ENCODE results near the gene NASP.

NASP gene

DNA sequence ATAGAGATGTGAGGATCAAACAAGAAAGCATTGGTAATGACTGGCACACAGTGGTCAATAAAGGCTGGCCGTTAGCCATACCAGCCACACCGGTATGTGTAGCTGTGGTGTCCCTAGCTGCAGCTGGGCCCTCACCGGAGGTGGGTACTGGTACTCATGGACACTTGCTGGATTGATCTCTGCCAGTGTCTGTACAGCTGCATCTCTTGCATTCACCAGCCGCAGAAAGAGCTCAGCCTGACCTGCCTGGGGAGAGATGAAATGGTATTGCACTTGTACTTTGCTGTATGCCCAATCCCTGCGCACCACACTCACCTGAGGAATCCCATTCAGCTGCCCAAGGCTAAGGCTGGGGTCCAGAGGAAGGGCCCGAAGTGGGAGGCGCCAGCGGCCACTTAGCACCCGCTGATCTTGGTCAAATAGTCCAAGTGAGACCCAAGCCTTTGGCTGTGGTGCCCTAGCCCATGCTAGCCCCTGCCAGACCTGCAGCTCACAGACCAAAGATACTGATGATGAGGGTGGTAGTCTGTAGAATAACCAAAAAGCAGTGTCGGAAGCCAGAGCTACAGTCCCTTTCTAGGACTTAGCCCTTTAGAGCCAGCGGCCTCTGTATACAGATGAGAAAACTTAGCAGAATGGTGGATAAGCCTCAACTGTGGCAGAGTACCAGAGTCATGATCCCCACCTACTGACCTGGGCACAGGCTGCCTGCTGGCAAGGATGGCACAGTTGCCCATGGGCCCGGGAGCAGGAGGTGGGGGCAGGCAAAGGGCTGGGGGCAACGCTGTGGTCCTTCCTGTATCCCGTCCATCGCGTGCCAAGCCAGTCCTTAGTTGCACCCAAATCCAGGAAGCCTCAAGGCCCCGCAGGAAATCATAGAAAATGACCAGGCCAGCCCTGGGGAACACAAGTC is 37.0 kb downstream of the NASP start:
- Histone ChIP-seq H2AFZ (no peak overlapping the region), H3K4me2 (ENCODE audit: low read length) (no peak overlapping the region), H3K4me3 (ENCODE audit: low read depth, low read length) (no peak overlapping the region), H3K36me3 (ENCODE audit: control insufficient read depth, insufficient read depth, low read length) (no peaks in the 10 kb centered on the region), H3K27me3 (ENCODE audit: control insufficient read depth, insufficient read depth, low read length) (no peaks in the 10 kb centered on the region), H3K79me2 (no peaks in the 10 kb centered on the region), H3K27ac (peak overlapping the region; percentile 39), H3K9me3 (ENCODE audit: control insufficient read depth, low read length) (no peaks in the 10 kb centered on the region), H3K4me1 (no peaks in the 10 kb centered on the region), H3K9ac (no peak overlapping the region)
- TF ChIP-seq CTCF (IDR thresholded peaks at IDR 0.05), result no peak

- Histone ChIP-seq H3K4me1 (no peaks in the 10 kb centered on the region), H3K27ac (peak overlapping the region; percentile 39), H3K79me2 (no peaks in the 10 kb centered on the region), H3K36me3 (ENCODE audit: control insufficient read depth, insufficient read depth, low read length) (no peaks in the 10 kb centered on the region), H3K4me2 (ENCODE audit: low read length) (no peak overlapping the region), H2AFZ (no peak overlapping the region), H3K27me3 (ENCODE audit: control insufficient read depth, insufficient read depth, low read length) (no peaks in the 10 kb centered on the region), H3K9ac (no peak overlapping the region), H3K4me3 (ENCODE audit: low read depth, low read length) (no peak overlapping the region), H3K9me3 (ENCODE audit: control insufficient read depth, low read length) (no peaks in the 10 kb centered on the region)
- no peak for TF ChIP-seq CTCF (IDR thresholded peaks at IDR 0.05)
Observed at GRCh38 chr1:45621501-45621836, 37.6 kb downstream of the NASP start.

- H3K27ac ChIP-seq, result peak overlapping the region; percentile 39
- no peak for TF ChIP-seq CTCF (IDR thresholded peaks at IDR 0.05)
- H2AFZ ChIP-seq, result no peak overlapping the region
- H3K9ac ChIP-seq, result no peak overlapping the region
- no peaks in the 10 kb centered on the region for H3K27me3 ChIP-seq (ENCODE audit: control insufficient read depth, insufficient read depth, low read length)
- H3K4me3 ChIP-seq (ENCODE audit: low read depth, low read length), result no peak overlapping the region
- no peaks in the 10 kb centered on the region for H3K4me1 ChIP-seq
- H3K36me3 ChIP-seq (ENCODE audit: control insufficient read depth, insufficient read depth, low read length), result no peaks in the 10 kb centered on the region
- no peaks in the 10 kb centered on the region for H3K79me2 ChIP-seq
- no peak overlapping the region for H3K4me2 ChIP-seq (ENCODE audit: low read length)
- H3K9me3 ChIP-seq (ENCODE audit: control insufficient read depth, low read length), result no peaks in the 10 kb centered on the region
Observed at GRCh38 chr1:45621895-45622523, 38.2 kb downstream of the NASP start.

- Histone ChIP-seq H3K79me2 (no peaks in the 10 kb centered on the region), H3K9ac (no peak overlapping the region), H3K4me3 (ENCODE audit: low read depth, low read length) (no peak overlapping the region), H2AFZ (no peak overlapping the region), H3K9me3 (ENCODE audit: control insufficient read depth, low read length) (no peaks in the 10 kb centered on the region), H3K27me3 (ENCODE audit: control insufficient read depth, insufficient read depth, low read length) (no peaks in the 10 kb centered on the region), H3K4me2 (ENCODE audit: low read length) (no peak overlapping the region), H3K36me3 (ENCODE audit: control insufficient read depth, insufficient read depth, low read length) (no peaks in the 10 kb centered on the region), H3K27ac (no peak overlapping the region), H3K4me1 (no peaks in the 10 kb centered on the region)
- no peak for TF ChIP-seq CTCF (IDR thresholded peaks at IDR 0.05)
Observed at GRCh38 chr1:45622524-45623394, 38.9 kb downstream of the NASP start.
